Skin epidermis (tissue), 12 donors: ENCODE data around the gene DNAH2.
A peak's percentile ranks its signal among the peaks of the same experiment; 100 is the strongest.

ENCODE experiments used
- H3K27ac ChIP-seq, 21 experiments: fragments of 200-600 bp; sonication (generic) in 11 of 21; one replicate each; pipeline ENCODE4 v1.5.0; 2020; ENCODE audit warnings: mild to moderate bottlenecking in 3 of 21, inconsistent platforms in 2 of 21, moderate library complexity in 2 of 21
- H3K4me3 ChIP-seq, 7 experiments: fragments of 200-600 bp; sonication (generic) in 2 of 7; one replicate each; pipeline ENCODE4 v1.5.0; 2020; ENCODE audit warnings: inconsistent platforms in 2 of 7, mild to moderate bottlenecking in 2 of 7, moderate library complexity in 1 of 7

Gene DNAH2

GRCh38 chr17:7755095-7755890 is 37.7 kb downstream of the DNAH2 start:
- no peak overlapping the region for H3K4me3 ChIP-seq

GRCh38 chr17:7756968-7757367 is 39.4 kb downstream of the DNAH2 start:
- Histone ChIP-seq H3K4me3 (no peak overlapping the region), H3K27ac (no peak overlapping the region)

More at GRCh38 chr17:7755095-7755890, 37.7 kb downstream of the DNAH2 start:
- H3K27ac ChIP-seq: peak overlapping the region in 1 of 21 experiments; percentile 9

- Histone ChIP-seq H3K4me3 (no peak overlapping the region), H3K27ac (no peak overlapping the region)
These were observed 46.4 kb downstream of the DNAH2 start for GRCh38 chr17:7763919-7764318.

- Histone ChIP-seq H3K4me3 (no peak overlapping the region), H3K27ac (no peak overlapping the region)
These were observed 49.5 kb downstream of the DNAH2 start for GRCh38 chr17:7767004-7767403.

- Histone ChIP-seq H3K27ac (no peak overlapping the region), H3K4me3 (no peak overlapping the region)
These were observed 50.0 kb downstream of the DNAH2 start for GRCh38 chr17:7767405-7768021.

GRCh38 chr17:7769854-7770253 is 52.3 kb downstream of the DNAH2 start:
- Histone ChIP-seq H3K4me3 (no peak overlapping the region), H3K27ac (no peak overlapping the region)

GRCh38 chr17:7774055-7774521 is 56.5 kb downstream of the DNAH2 start:
- no peak overlapping the region for H3K27ac ChIP-seq
- no peak overlapping the region for H3K4me3 ChIP-seq

- Histone ChIP-seq H3K27ac (no peak overlapping the region), H3K4me3 (no peak overlapping the region)
These were observed 57.5 kb downstream of the DNAH2 start for GRCh38 chr17:7775051-7775450.

- Histone ChIP-seq H3K27ac (no peak overlapping the region), H3K4me3 (no peak overlapping the region)
These were observed 59.5 kb downstream of the DNAH2 start for GRCh38 chr17:7777017-7777416.

- Histone ChIP-seq H3K4me3 (no peak overlapping the region), H3K27ac (no peak overlapping the region)
These were observed 63.2 kb downstream of the DNAH2 start for GRCh38 chr17:7780736-7781135.

GRCh38 chr17:7781429-7781828 is 63.9 kb downstream of the DNAH2 start:
- no peak overlapping the region for H3K4me3 ChIP-seq
- no peak overlapping the region for H3K27ac ChIP-seq

- no peak overlapping the region for H3K4me3 ChIP-seq
- H3K27ac ChIP-seq: no peak overlapping the region
These were observed 64.7 kb downstream of the DNAH2 start for GRCh38 chr17:7782240-7782639.

- no peak overlapping the region for H3K4me3 ChIP-seq
These were observed 69.3 kb downstream of the DNAH2 start for GRCh38 chr17:7786866-7787265.

GRCh38 chr17:7789131-7789530 is 71.6 kb downstream of the DNAH2 start:
- Histone ChIP-seq H3K4me3 (no peak overlapping the region), H3K27ac (no peak overlapping the region)

More at GRCh38 chr17:7786866-7787265, 69.3 kb downstream of the DNAH2 start:
- H3K27ac ChIP-seq: no peak overlapping the region

- no peak overlapping the region for H3K27ac ChIP-seq
- no peak overlapping the region for H3K4me3 ChIP-seq
These were observed 72.6 kb downstream of the DNAH2 start for GRCh38 chr17:7790150-7790549.

- H3K27ac ChIP-seq: no peak overlapping the region
- no peak overlapping the region for H3K4me3 ChIP-seq
These were observed 75.1 kb downstream of the DNAH2 start for GRCh38 chr17:7792611-7793010.

- Histone ChIP-seq H3K4me3 (no peak overlapping the region), H3K27ac (no peak overlapping the region)
These were observed 76.6 kb downstream of the DNAH2 start for GRCh38 chr17:7794075-7794663.

GRCh38 chr17:7797976-7798375 is 80.4 kb downstream of the DNAH2 start:
- Histone ChIP-seq H3K27ac (no peak overlapping the region), H3K4me3 (no peak overlapping the region)

GRCh38 chr17:7798839-7799238 is 81.3 kb downstream of the DNAH2 start:
- Histone ChIP-seq H3K4me3 (no peak overlapping the region), H3K27ac (no peak overlapping the region)

- no peak overlapping the region for H3K4me3 ChIP-seq
- no peak overlapping the region for H3K27ac ChIP-seq
These were observed 86.4 kb downstream of the DNAH2 start for GRCh38 chr17:7803981-7804380.

GRCh38 chr17:7806587-7806986 is 89.0 kb downstream of the DNAH2 start:
- H3K27ac ChIP-seq: no peak overlapping the region
- no peak overlapping the region for H3K4me3 ChIP-seq
